Mesenchymal stem cell (in vitro differentiated cells and primary cell): ENCODE results near the gene ANKS1B.

ENCODE experiments used
- DNase-seq: peaks from one replicate; pipeline ENCODE4 v3.0.0-alpha.2; 2013
- H2AFZ ChIP-seq: one replicate; pipeline ENCODE4 v1.6.1; 2013; ENCODE audit warnings: low read depth, mild to moderate bottlenecking, control low read depth, inconsistent platforms, low read length, moderate library complexity
- H2AK5ac ChIP-seq: 2 replicates; pipeline ENCODE4 v1.6.1; 2013; ENCODE audit warnings: low read length, moderate library complexity, mild to moderate bottlenecking, inconsistent platforms; ENCODE audit not compliant: severe bottlenecking
- H2BK120ac ChIP-seq: one replicate; pipeline ENCODE4 v1.6.1; 2013; ENCODE audit warnings: low read depth, mild to moderate bottlenecking, inconsistent platforms, low read length, moderate library complexity
- H2BK12ac ChIP-seq, 2 experiments: one replicate each; pipeline ENCODE4 v1.6.1; 2013; ENCODE audit warnings: inconsistent platforms in 2 of 2, low read length in 2 of 2, mild to moderate bottlenecking in 2 of 2, moderate library complexity in 2 of 2, control low read depth in 1 of 2
- H2BK15ac ChIP-seq: one replicate; pipeline ENCODE4 v1.6.1; 2013; ENCODE audit warnings: mild to moderate bottlenecking, low read depth, inconsistent platforms; ENCODE audit not compliant: poor library complexity, severe bottlenecking
- H2BK5ac ChIP-seq: 2 replicates; pipeline ENCODE4 v1.6.1; 2013; ENCODE audit warnings: low read depth, mild to moderate bottlenecking, low read length, control low read depth, inconsistent platforms; ENCODE audit not compliant: poor library complexity, severe bottlenecking
- H3K14ac ChIP-seq, 2 experiments: one replicate each; pipeline ENCODE4 v1.6.1; 2013; ENCODE audit warnings: inconsistent platforms in 2 of 2, low read length in 2 of 2, control low read depth in 1 of 2, mild to moderate bottlenecking in 1 of 2, moderate library complexity in 1 of 2
- H3K18ac ChIP-seq, 2 experiments: one replicate each; pipeline ENCODE4 v1.6.1; 2013; ENCODE audit warnings: inconsistent platforms in 2 of 2, low read length in 2 of 2, control low read depth in 1 of 2, low read depth in 1 of 2, mild to moderate bottlenecking in 1 of 2
- H3K23ac ChIP-seq, 2 experiments: one replicate each; pipeline ENCODE4 v1.6.1; 2013; ENCODE audit warnings: inconsistent platforms in 2 of 2, low read length in 2 of 2, mild to moderate bottlenecking in 2 of 2, moderate library complexity in 2 of 2, control low read depth in 1 of 2
- H3K27ac ChIP-seq: 2 replicates; pipeline ENCODE4 v1.5.1; 2013; ENCODE audit warnings: mild to moderate bottlenecking, moderate library complexity, low read length, control low read depth, inconsistent platforms; ENCODE audit not compliant: poor library complexity, severe bottlenecking
- H3K27me3 ChIP-seq, 2 experiments: 2 replicates each; pipeline versions ENCODE4 v1.6.1 to v1.7.0; 2013; ENCODE audit warnings: low read length in 2 of 2, mild to moderate bottlenecking in 2 of 2, moderate library complexity in 2 of 2, control low read depth in 1 of 2, inconsistent platforms in 1 of 2; ENCODE audit not compliant: control insufficient read depth in 1 of 2, insufficient read depth in 1 of 2
- H3K36me3 ChIP-seq, 2 experiments: 2 replicates each; pipeline versions ENCODE4 v1.6.1 to v1.7.0; 2013; ENCODE audit warnings: low read length in 2 of 2, control low read depth in 1 of 2, inconsistent platforms in 1 of 2, low read depth in 1 of 2, mild to moderate bottlenecking in 1 of 2; ENCODE audit not compliant: insufficient read depth in 2 of 2, control insufficient read depth in 1 of 2
- H3K4ac ChIP-seq, 2 experiments: one replicate each; pipeline ENCODE4 v1.6.1; 2013; ENCODE audit warnings: inconsistent platforms in 2 of 2, low read length in 2 of 2, mild to moderate bottlenecking in 2 of 2, moderate library complexity in 2 of 2, control low read depth in 1 of 2, low read depth in 1 of 2
- H3K4me1 ChIP-seq: 2 replicates; pipeline ENCODE4 v1.6.1; 2013; ENCODE audit warnings: low read depth, low read length, control low read depth; ENCODE audit not compliant: control insufficient read depth, insufficient read depth
- H3K4me2 ChIP-seq: 2 replicates; pipeline ENCODE4 v1.6.1; 2013; ENCODE audit warnings: low read length, mild to moderate bottlenecking, inconsistent platforms; ENCODE audit not compliant: poor library complexity, severe bottlenecking
- H3K4me3 ChIP-seq, 2 experiments: 2 replicates each; pipeline versions ENCODE4 v1.5.1 to v1.7.0; 2013; ENCODE audit warnings: low read length in 2 of 2, mild to moderate bottlenecking in 2 of 2, control low read depth in 1 of 2, low read depth in 1 of 2; ENCODE audit not compliant: insufficient read depth in 1 of 2
- H3K79me1 ChIP-seq: replicated peaks from 2 replicates; pipeline ENCODE4 v1.6.1; 2013; ENCODE audit warnings: mild to moderate bottlenecking, control low read depth, low read length, inconsistent platforms; ENCODE audit not compliant: poor library complexity, severe bottlenecking
- H3K9ac ChIP-seq: 2 replicates; pipeline ENCODE4 v1.7.0; 2013; ENCODE audit warnings: mild to moderate bottlenecking, low read length, moderate library complexity
- H3K9me3 ChIP-seq: 2 replicates; pipeline ENCODE4 v1.7.0; 2013; ENCODE audit warnings: mild to moderate bottlenecking, low read length; ENCODE audit not compliant: control insufficient read depth
- H4K8ac ChIP-seq: one replicate; pipeline ENCODE4 v1.6.1; 2013; ENCODE audit warnings: inconsistent platforms, mild to moderate bottlenecking, low read length, moderate library complexity
- H4K91ac ChIP-seq: one replicate; pipeline ENCODE4 v1.6.1; 2013; ENCODE audit warnings: mild to moderate bottlenecking, low read length, inconsistent platforms
- WGBS: methylation state at CpG from one replicate; pipeline ENCODE4 v1.1.7; 2013; ENCODE audit warnings: mixed read lengths; 5-methylcytosine and 5-hydroxymethylcytosine counted together

ANKS1B gene

GRCh38 chr12:99111600-99111999 lies 873.1 kb downstream of the ANKS1B start:
- H2BK15ac ChIP-seq, result no peak overlapping the region
- no peaks in the 10 kb centered on the region for H3K4me1 ChIP-seq
- H2BK120ac ChIP-seq, result no peak overlapping the region
- no peaks in the 10 kb centered on the region for H3K36me3 ChIP-seq
- no peaks in the 10 kb centered on the region for H3K79me1 ChIP-seq
- H3K4me3 ChIP-seq, result no peak overlapping the region
- no peak overlapping the region for H3K23ac ChIP-seq
- no peak for DNase-seq
- peaks cover 3% of the 10 kb centered on the region for H3K9me3 ChIP-seq
- no peak overlapping the region for H2BK12ac ChIP-seq
- H3K9ac ChIP-seq, result no peak overlapping the region
- no peak overlapping the region for H2AK5ac ChIP-seq
- WGBS, result 91% methylated on average over 1 of the region's 5 CpGs
- no peak overlapping the region for H2AFZ ChIP-seq
- H3K14ac ChIP-seq, result no peak overlapping the region
- H3K27me3 ChIP-seq, result no peaks in the 10 kb centered on the region
- H2BK5ac ChIP-seq, result no peak overlapping the region
- H3K18ac ChIP-seq, result no peak overlapping the region
- H3K4me2 ChIP-seq, result no peak overlapping the region
- no peak overlapping the region for H4K8ac ChIP-seq
- H3K27ac ChIP-seq, result no peak overlapping the region
- H4K91ac ChIP-seq, result no peak overlapping the region
- no peak overlapping the region for H3K4ac ChIP-seq

- Histone ChIP-seq H2BK15ac (no peak overlapping the region), H2BK12ac (no peak overlapping the region), H4K91ac (no peak overlapping the region), H3K27ac (no peak overlapping the region), H4K8ac (no peak overlapping the region), H3K23ac (no peak overlapping the region), H3K9me3 (peaks cover under 1% of the 10 kb centered on the region), H2BK5ac (no peak overlapping the region), H3K27me3 (no peaks in the 10 kb centered on the region), H3K18ac (no peak overlapping the region), H3K4me2 (no peak overlapping the region), H3K4me1 (no peaks in the 10 kb centered on the region), H3K9ac (no peak overlapping the region), H3K14ac (no peak overlapping the region), H3K36me3 (no peaks in the 10 kb centered on the region), H3K79me1 (no peaks in the 10 kb centered on the region), H3K4ac (no peak overlapping the region), H3K4me3 (no peak overlapping the region), H2AK5ac (no peak overlapping the region), H2AFZ (no peak overlapping the region), H2BK120ac (no peak overlapping the region)
- WGBS, result 54% methylated on average over 3 of the region's 3 CpGs
- no peak for DNase-seq
Observed at GRCh38 chr12:99110868-99111267, 873.9 kb downstream of the ANKS1B start.

GRCh38 chr12:99110212-99110611 lies 874.5 kb downstream of the ANKS1B start:
- no CpG with 5 or more reads among the region's 2 CpGs for WGBS
- no peak for DNase-seq

GRCh38 chr12:99108924-99109323 lies 875.8 kb downstream of the ANKS1B start:
- Histone ChIP-seq H2AK5ac (no peak overlapping the region), H2AFZ (no peak overlapping the region), H3K27ac (no peak overlapping the region), H4K8ac (no peak overlapping the region), H3K36me3 (no peaks in the 10 kb centered on the region), H4K91ac (no peak overlapping the region), H2BK5ac (no peak overlapping the region), H3K23ac (no peak overlapping the region), H3K4me1 (no peaks in the 10 kb centered on the region), H3K9me3 (no peaks in the 10 kb centered on the region), H2BK15ac (no peak overlapping the region), H3K4me3 (no peak overlapping the region), H3K9ac (no peak overlapping the region), H3K79me1 (no peaks in the 10 kb centered on the region), H3K4me2 (no peak overlapping the region), H3K4ac (no peak overlapping the region), H3K27me3 (no peaks in the 10 kb centered on the region), H3K18ac (no peak overlapping the region), H2BK12ac (no peak overlapping the region), H3K14ac (no peak overlapping the region), H2BK120ac (no peak overlapping the region)
- 88% methylated on average over 2 of the region's 2 CpGs for WGBS
- DNase-seq, result no peak

More at GRCh38 chr12:99110212-99110611, 874.5 kb downstream of the ANKS1B start:
- H2BK120ac ChIP-seq, result no peak overlapping the region
- no peaks in the 10 kb centered on the region for H3K27me3 ChIP-seq
- H3K9me3 ChIP-seq, result no peaks in the 10 kb centered on the region
- H3K14ac ChIP-seq, result no peak overlapping the region
- H3K4me2 ChIP-seq, result no peak overlapping the region
- no peaks in the 10 kb centered on the region for H3K79me1 ChIP-seq
- H3K4me1 ChIP-seq, result no peaks in the 10 kb centered on the region
- no peak overlapping the region for H2BK12ac ChIP-seq
- no peak overlapping the region for H3K9ac ChIP-seq
- H2BK5ac ChIP-seq, result no peak overlapping the region
- no peak overlapping the region for H3K23ac ChIP-seq
- H3K27ac ChIP-seq, result no peak overlapping the region
- H4K91ac ChIP-seq, result no peak overlapping the region
- H3K4ac ChIP-seq, result no peak overlapping the region
- no peak overlapping the region for H2BK15ac ChIP-seq
- no peaks in the 10 kb centered on the region for H3K36me3 ChIP-seq
- no peak overlapping the region for H2AFZ ChIP-seq
- no peak overlapping the region for H3K4me3 ChIP-seq
- no peak overlapping the region for H4K8ac ChIP-seq
- H2AK5ac ChIP-seq, result no peak overlapping the region
- no peak overlapping the region for H3K18ac ChIP-seq
